Right lobe of liver (tissue), 6 donors: Measurements from ENCODE around the gene PTCH2. TPM values are rescaled to one million over a fixed set of nuclear protein-coding genes. Genes with fewer than 3 reads are reported as not detected.
"Not testable (repeated sequence)": the region's sequence is repeated elsewhere in the genome, so short reads cannot be mapped to it uniquely, and the experiment has no call there.

Experiments used
- ATAC-seq, 4 donors: fragments of 200-7000 bp; cut with Tn5 transposase; one replicate each; pipeline ENCODE4 v1.9.1; 2020; ENCODE audit warnings: mild to moderate bottlenecking in 4 of 4, moderate library complexity in 4 of 4
- DNase-seq, 3 donors: peaks; one replicate each; pipeline ENCODE4 v3.0.0-alpha.2; 2020
- H3K27ac ChIP-seq, 3 donors: fragments of 200-600 bp; one replicate each; pipeline ENCODE4 v1.8.0; 2022
- H3K27me3 ChIP-seq, 2 donors: fragments of 200-600 bp; one replicate each; pipeline ENCODE4 v1.8.0; 2022
- H3K36me3 ChIP-seq, 4 donors: fragments of 200-600 bp; sonication (generic) in 1 of 4; one replicate each; pipeline versions ENCODE4 v1.5.1 to v1.8.0; 2017 to 2022; ENCODE audit warnings: control low read depth in 1 of 4
- H3K4me1 ChIP-seq, 4 donors: fragments of 200-600 bp; sonication (generic) in 1 of 4; one replicate each; pipeline versions ENCODE4 v1.5.1 to v1.8.0; 2017 to 2022; ENCODE audit warnings: control low read depth in 1 of 4
- H3K4me3 ChIP-seq, 3 donors: fragments of 200-600 bp; one replicate each; pipeline ENCODE4 v1.8.0; 2022
- H3K9me3 ChIP-seq, 4 donors: fragments of 200-600 bp; sonication (generic) in 1 of 4; one replicate each; pipeline versions ENCODE4 v1.5.1 to v1.8.0; 2017 to 2022; ENCODE audit warnings: control low read depth in 1 of 4
- POLR2A ChIP-seq: fragments of 450-650 bp; IDR thresholded peaks from one replicate; pipeline ENCODE4 v1.6.1; 2017; ENCODE audit warnings: antibody characterized with exemption, mild to moderate bottlenecking
- WGBS: methylation state at CpG from one replicate; pipeline ENCODE4 v1.1.6; 2018; ENCODE audit warnings: low coverage, low lambda C conversion rate; ENCODE audit not compliant: insufficient coverage; ENCODE audit errors: missing lambda C conversion rate; 5-methylcytosine and 5-hydroxymethylcytosine counted together
- intact Hi-C, 2 donors: fragments of 100-400 bp; cut with DNase I; formaldehyde crosslinking; loops; one replicate each; pipeline versions ENCODE4 v1.11.2 to v1.14.1; 2022
- total RNA-seq, 6 experiments: library from RNA; depleted of rRNA in 2 of 6; stranded (reverse); fragments of >200 nt in 2 of 6; fragmentation: NEBNext Ultra II Directional in 3 of 6; extraction: Animal tissue kit (Norgen Biotek cat#: 25700) in 3 of 6; gene quantifications; one replicate each; pipeline versions ENCODE4 v1.1.0 to v1.2.4, GENCODE V29; 2016 to 2023
- TF ChIP-seq, protein P1 (sequence below), 4 donors: fragments of 200-600 bp in 3 of 4; fragments of 450-650 bp in 1 of 4; IDR thresholded peaks; one replicate each; pipeline versions ENCODE4 v1.5.1 to v1.8.0; 2016 to 2022; ENCODE audit warnings: antibody characterized with exemption in 4 of 4, mild to moderate bottlenecking in 2 of 4
- donor health status: DM: no; HTN: yes; CAD: no.
- donor health status: DM: no; HTN: no; CAD: no.
- donor health status: DM: no; HTN: no; CAD: no.
- donor health status: DM: no; HTN: yes; CAD: no.
- donor health status: DM: no; HTN: yes; CAD: no.

Gene PTCH2
- total RNA-seq, 6 experiments from 2014 or later, result 0.19 to 0.68 (median 0.35) TPM

DNA sequence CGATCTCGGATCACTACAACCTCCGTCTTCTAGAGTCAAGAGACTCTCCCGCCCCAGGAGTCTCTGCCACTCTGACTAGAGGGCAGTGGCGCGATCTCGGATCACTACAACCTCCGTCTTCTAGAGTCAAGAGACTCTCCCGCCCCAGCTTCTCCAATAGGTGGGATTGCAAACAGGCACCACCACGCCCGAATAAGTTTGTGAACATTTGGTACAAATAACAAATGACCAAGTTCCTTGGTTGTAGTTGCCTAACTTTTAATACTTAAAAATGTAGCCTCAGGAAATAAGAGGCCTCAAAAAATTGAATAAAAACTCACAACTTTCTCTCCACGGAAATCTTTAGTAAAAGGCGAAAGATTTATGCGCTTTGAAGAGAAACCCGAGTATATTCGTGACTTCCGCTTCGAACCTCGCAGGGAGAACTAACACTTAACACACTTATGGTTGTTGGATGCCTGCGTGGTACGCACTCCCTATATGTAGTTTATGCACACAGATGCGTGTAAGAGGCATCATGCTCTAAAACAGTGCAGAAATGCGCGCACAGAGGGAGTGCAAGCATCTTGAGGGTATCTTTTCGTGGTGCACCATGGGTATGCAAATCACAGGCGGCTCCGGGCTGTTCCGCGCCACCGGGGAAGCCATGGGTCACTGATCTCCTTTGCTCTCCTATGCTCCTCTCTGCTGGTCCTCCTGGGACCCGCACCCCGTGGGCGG, 23.3 kb downstream of the PTCH2 start:
- intact Hi-C loops, result no loop called here
- Histone ChIP-seq H3K27ac (peak overlapping the region; percentile 89 to 93 (median 89)), H3K4me3 (peak overlapping the region; percentile 50 to 58 (median 56)), H3K27me3 (no peaks in the 10 kb centered on the region), H3K4me1 (peaks cover 0 to 8% (median 0%) of the 10 kb centered on the region in 4 donors), H3K36me3 (no peaks in the 10 kb centered on the region), H3K9me3 (no peaks in the 10 kb centered on the region)
- WGBS, result under 1% methylated on average over 32 of the region's 33 CpGs
- peak; percentile 79 to 85 (median 83) for DNase-seq
- peak; percentile 89 to 92 (median 90) for ATAC-seq
- TF ChIP-seq, protein P1, sequence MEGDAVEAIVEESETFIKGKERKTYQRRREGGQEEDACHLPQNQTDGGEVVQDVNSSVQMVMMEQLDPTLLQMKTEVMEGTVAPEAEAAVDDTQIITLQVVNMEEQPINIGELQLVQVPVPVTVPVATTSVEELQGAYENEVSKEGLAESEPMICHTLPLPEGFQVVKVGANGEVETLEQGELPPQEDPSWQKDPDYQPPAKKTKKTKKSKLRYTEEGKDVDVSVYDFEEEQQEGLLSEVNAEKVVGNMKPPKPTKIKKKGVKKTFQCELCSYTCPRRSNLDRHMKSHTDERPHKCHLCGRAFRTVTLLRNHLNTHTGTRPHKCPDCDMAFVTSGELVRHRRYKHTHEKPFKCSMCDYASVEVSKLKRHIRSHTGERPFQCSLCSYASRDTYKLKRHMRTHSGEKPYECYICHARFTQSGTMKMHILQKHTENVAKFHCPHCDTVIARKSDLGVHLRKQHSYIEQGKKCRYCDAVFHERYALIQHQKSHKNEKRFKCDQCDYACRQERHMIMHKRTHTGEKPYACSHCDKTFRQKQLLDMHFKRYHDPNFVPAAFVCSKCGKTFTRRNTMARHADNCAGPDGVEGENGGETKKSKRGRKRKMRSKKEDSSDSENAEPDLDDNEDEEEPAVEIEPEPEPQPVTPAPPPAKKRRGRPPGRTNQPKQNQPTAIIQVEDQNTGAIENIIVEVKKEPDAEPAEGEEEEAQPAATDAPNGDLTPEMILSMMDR (IDR thresholded peaks at IDR 0.05), result peak in 1 of 4 donors; percentile 6
- TF ChIP-seq POLR2A, result peak; percentile 97

DNA sequence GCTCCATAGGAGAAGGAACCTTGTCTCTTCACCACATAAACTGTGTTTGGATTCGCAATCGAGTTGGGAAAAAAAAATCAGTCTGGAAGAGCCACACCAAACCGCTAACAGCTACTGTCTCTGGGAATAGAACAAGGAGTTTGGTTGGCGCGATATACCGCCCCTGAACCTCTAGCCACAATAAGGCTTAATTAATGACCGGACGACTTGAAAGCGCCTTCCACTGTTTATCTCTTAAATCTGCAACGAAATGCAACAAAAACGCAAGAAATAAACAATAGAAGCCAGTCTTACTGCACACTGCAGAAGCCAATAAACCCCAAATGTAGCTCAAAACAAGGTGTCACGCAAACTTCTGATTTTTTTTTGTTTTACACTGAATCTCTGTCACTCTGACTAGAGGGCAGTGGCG, 23.9 kb downstream of the PTCH2 start:
- TF ChIP-seq, protein P1 (IDR thresholded peaks at IDR 0.05), result no peak
- no peak for TF ChIP-seq POLR2A
- no peaks in the 10 kb centered on the region for H3K36me3 ChIP-seq
- DNase-seq (peak in 1 of 3 donors; percentile 5), ATAC-seq (peak; percentile 5 to 28 (median 7))
- H3K27me3 ChIP-seq, result no peaks in the 10 kb centered on the region
- WGBS, result 0% methylated on average over 13 of the region's 13 CpGs
- intact Hi-C loops, result no loop called here
- H3K27ac ChIP-seq, result peak overlapping the region; percentile 89 to 93 (median 89)
- H3K4me3 ChIP-seq, result peak overlapping the region; percentile 10 to 58 (median 56)
- H3K9me3 ChIP-seq, result no peaks in the 10 kb centered on the region
- H3K4me1 ChIP-seq, result peaks cover 0 to 9% (median 0%) of the 10 kb centered on the region in 4 donors

DNA sequence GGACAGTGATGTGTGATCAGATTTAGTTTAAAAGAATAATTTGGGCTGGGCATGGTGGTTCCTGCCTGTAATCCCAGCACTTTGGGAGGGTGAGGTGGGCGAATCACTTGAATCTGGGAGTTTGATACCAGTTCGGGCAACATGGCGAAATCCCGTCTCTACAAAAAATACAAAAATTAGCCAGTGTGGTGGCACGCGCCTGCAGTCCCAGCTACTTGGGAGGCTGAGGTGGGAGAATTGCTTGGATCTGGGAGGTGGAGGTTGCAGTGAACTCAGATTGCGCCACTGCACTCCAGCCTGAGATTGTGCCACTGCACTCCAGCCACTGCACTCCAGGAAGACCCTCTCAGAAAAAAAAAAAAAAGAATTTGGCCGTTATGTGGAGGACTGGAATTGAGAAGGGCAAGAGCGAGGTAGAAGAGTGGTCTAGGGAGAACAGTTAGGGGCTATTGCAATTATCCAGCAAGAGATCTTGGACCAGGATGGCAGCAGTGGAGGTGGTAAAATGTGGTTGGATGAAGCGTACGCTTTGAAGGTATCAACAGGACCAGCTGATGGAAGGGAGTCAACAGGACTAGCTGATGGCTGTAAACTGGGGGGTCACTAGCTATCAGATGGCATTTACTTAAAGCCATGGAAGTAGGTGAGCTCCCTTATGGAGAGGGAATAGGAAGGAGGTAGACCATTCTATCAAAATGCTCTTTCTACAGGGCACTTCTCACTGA, 25.1 kb downstream of the PTCH2 start:
- peaks cover 0 to 10% (median 0%) of the 10 kb centered on the region in 4 donors for H3K4me1 ChIP-seq

DNA sequence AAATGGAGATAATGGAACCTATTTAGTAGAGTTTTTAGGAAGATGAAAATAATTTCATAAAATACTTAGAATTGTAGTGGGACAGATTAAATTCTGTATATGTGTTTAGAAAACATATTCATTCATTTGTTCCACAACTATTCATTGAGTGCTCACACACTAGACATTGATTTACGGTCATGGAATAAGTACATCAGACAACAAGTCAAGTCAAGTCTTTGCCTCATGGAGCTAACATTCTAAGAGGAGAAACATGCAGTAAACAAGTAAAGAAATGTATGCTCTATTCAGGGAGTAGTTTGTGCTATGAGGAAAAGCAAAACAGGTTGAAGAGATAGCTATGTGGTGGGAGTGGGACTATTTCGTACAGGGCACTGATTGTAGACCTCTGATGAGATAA, 25.7 kb downstream of the PTCH2 start:
- TF ChIP-seq, protein P1 (IDR thresholded peaks at IDR 0.05), result no peak
- no peak for TF ChIP-seq POLR2A
- no peaks in the 10 kb centered on the region for H3K9me3 ChIP-seq
- ATAC-seq (no peak), DNase-seq (no peak)
- no peak overlapping the region for H3K27ac ChIP-seq
- 92% methylated on average over 2 of the region's 2 CpGs for WGBS
- H3K36me3 ChIP-seq, result no peaks in the 10 kb centered on the region
- no peak overlapping the region for H3K4me3 ChIP-seq
- peaks cover 0 to 13% (median 0%) of the 10 kb centered on the region in 4 donors for H3K4me1 ChIP-seq
- intact Hi-C loops, result no loop called here
- H3K27me3 ChIP-seq, result no peaks in the 10 kb centered on the region

More for the DNA sequence above, 25.1 kb downstream of the PTCH2 start:
- TF ChIP-seq, protein P1 (IDR thresholded peaks at IDR 0.05), result no peak
- TF ChIP-seq POLR2A, result no peak
- H3K27ac ChIP-seq, result no peak overlapping the region
- WGBS, result 99% methylated on average over 8 of the region's 11 CpGs
- no peaks in the 10 kb centered on the region for H3K27me3 ChIP-seq
- no peaks in the 10 kb centered on the region for H3K36me3 ChIP-seq
- ATAC-seq (no peak), DNase-seq (peak; percentile 8 to 28 (median 15))
- H3K4me3 ChIP-seq, result no peak overlapping the region
- intact Hi-C loops, result no loop called here
- H3K9me3 ChIP-seq, result no peaks in the 10 kb centered on the region

DNA sequence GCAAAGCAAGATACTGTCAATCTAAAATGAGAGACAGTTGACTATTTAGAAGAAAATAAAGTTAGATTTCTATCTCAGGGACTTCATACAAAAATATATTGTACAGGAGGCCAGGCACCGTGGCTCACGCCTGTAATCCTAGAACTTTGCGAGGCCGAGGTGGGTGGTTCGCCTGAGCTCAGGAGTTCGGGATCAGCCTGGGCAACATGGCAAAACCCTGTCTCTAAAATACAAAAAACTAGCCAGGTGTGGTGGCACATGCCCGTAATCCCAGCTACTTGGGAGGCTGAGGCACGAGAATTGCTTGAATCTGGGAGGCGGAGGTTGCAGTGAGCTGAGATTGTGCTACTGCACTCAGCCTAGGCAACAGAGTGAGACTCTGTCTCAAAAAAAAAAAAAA, 27.1 kb downstream of the PTCH2 start:
- H3K4me1 ChIP-seq, result peaks cover 0 to 14% (median 0%) of the 10 kb centered on the region in 4 donors
- intact Hi-C loops, H3K27me3 ChIP-seq, H3K27ac ChIP-seq, H3K9me3 ChIP-seq, H3K4me3 ChIP-seq, H3K36me3 ChIP-seq, ATAC-seq: not testable (repeated sequence)
- DNase-seq, result peak; percentile 13 to 35 (median 23)
- WGBS, result 91% methylated on average over 7 of the region's 9 CpGs
